ENCODE measurements around the gene NID2.

DNA sequence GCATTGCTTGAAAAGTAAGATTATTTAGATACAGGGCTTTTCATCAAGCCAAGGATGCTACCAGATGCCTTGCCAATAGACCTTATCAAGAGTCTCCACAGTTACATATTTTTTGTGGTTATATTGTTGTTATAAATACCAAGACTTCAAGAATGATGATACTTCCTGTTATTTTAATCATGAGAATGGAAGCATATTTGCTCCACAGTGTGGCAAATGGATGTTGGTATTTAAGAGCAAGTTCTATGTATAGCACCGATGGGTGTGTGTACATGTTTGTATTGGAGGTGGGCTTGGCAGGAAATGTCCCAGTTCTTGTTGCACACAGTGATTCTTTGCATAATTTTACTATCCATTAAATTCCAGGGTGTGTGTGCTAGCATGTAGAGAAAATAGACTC, 4.4 kb upstream of the NID2 start:
- no peak for TF ChIP-seq POLR2A (IDR thresholded peaks at IDR 0.05)
- TF ChIP-seq, protein P1, sequence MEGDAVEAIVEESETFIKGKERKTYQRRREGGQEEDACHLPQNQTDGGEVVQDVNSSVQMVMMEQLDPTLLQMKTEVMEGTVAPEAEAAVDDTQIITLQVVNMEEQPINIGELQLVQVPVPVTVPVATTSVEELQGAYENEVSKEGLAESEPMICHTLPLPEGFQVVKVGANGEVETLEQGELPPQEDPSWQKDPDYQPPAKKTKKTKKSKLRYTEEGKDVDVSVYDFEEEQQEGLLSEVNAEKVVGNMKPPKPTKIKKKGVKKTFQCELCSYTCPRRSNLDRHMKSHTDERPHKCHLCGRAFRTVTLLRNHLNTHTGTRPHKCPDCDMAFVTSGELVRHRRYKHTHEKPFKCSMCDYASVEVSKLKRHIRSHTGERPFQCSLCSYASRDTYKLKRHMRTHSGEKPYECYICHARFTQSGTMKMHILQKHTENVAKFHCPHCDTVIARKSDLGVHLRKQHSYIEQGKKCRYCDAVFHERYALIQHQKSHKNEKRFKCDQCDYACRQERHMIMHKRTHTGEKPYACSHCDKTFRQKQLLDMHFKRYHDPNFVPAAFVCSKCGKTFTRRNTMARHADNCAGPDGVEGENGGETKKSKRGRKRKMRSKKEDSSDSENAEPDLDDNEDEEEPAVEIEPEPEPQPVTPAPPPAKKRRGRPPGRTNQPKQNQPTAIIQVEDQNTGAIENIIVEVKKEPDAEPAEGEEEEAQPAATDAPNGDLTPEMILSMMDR (IDR thresholded peaks at IDR 0.05), result no peak

Data from testis (tissue), 2 donors.